ENCODE data around the gene LCK. TPM values are rescaled to one million over a fixed set of nuclear protein-coding genes. Genes with fewer than 3 reads are reported as not detected.

Gene LCK
- total and polyA plus RNA-seq, 3 experiments from 2014 or later = 288 to 937 (median 297) TPM

DNA sequence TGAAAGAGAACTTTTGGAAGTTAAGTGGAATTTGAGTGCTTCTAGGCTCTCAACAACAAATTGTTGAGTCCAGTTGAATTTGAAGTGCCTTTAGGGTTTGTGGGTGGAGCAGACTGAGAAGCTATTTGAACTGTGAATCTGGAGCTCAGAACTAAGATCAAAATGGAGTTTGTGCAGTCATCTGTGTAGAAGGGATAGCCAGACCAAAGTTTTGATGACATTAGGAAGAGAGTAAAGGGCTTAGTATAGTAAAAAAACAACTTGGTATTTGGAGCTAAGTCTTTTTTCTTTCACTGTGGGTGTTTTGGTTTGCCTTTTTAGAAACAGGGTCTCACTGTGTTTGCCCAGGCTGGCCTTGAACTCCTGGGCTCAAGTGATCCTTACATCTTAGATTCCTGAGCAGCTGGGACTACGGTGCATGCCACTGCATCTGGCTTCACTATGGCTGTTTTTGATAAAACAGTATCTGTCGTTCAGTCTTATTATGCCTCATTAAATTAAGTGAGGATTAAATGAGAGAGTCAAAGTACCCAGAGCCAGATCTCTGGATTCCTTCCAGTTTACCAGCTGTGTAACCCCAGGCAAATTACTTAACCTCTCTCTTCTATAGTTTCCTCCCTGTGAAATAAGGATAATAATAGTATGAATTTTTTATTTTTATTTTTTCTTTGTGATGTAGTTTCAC lies 60.8 kb downstream of the LCK start:
- H3K9me3 ChIP-seq (ENCODE audit: low read length) = no peaks in the 10 kb centered on the region
- H3K27ac ChIP-seq (ENCODE audit: low read depth, low read length) = no peak overlapping the region
- H3K36me3 Mint-ChIP-seq = peaks cover 0 to 39% (median 5%) of the 10 kb centered on the region in 3 donors
- H3K27me3 ChIP-seq (ENCODE audit: insufficient read depth, low read length, poor library complexity, severe bottlenecking) = no peaks in the 10 kb centered on the region
- no peaks in the 10 kb centered on the region for H3K9me3 Mint-ChIP-seq
- H3K27ac Mint-ChIP-seq = peak overlapping the region; percentile 31 to 96 (median 69)
- H3K36me3 ChIP-seq (ENCODE audit: insufficient read depth, low read length) = peaks cover 13% of the 10 kb centered on the region
- peaks cover 47% of the 10 kb centered on the region for H3K4me1 ChIP-seq (ENCODE audit: insufficient read depth, low read length)
- H3K4me3 Mint-ChIP-seq = peak overlapping the region in 1 of 7 donors; percentile 3
- DNase-seq = no peak
- H3K4me1 Mint-ChIP-seq = peaks cover 49 to 72% (median 71%) of the 10 kb centered on the region in 3 donors
- POLR2A ChIA-PET = interaction anchor here (1.3 kb wide), 1 partner anchor 10 kb away, joined by 10 read pairs; no protein-coding TSS in a partner anchor
- no peak overlapping the region for H3K4me3 ChIP-seq (ENCODE audit: low read length)
- no peaks in the 10 kb centered on the region for H3K27me3 Mint-ChIP-seq
- CTCF ChIA-PET = interaction anchor here (1.0 to 1.5 kb wide), 2 partner anchors 10 to 64 kb away, joined by 3 to 4 read pairs; no protein-coding TSS in a partner anchor

DNA sequence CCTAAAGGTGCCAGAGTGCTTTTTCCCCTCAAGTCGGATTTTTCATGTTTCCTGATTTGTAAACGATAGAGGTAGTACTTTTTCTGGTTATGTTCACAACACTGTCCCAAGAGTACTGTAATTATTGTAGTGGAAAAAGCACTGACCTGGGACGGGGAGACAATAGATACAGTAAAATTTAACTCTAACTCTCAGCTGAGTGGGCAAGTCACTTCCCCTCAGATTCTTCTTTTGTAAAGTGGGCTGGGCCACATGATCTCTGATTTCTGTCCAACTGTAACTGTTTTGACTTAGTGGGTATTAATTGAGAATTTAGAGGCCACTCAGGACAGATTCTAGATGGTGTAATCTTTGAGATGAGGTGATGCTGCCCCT lies 65.8 kb downstream of the LCK start:
- Mint-ChIP-seq H3K27me3 (no peaks in the 10 kb centered on the region), H3K4me3 (no peak overlapping the region), H3K36me3 (peaks cover 0 to 41% (median 4%) of the 10 kb centered on the region in 3 donors), H3K27ac (peak overlapping the region in 3 of 8 donors; percentile 17 to 76 (median 18)), H3K9me3 (no peaks in the 10 kb centered on the region), H3K4me1 (peaks cover 25 to 44% (median 40%) of the 10 kb centered on the region in 3 donors)
- POLR2A ChIA-PET = interaction anchor here (1.4 kb wide), 1 partner anchor 76 kb away, joined by 3 read pairs; no protein-coding TSS in a partner anchor
- Histone ChIP-seq H3K4me1 (ENCODE audit: insufficient read depth, low read length) (peaks cover 20% of the 10 kb centered on the region), H3K9me3 (ENCODE audit: low read length) (no peaks in the 10 kb centered on the region), H3K4me3 (ENCODE audit: low read length) (no peak overlapping the region), H3K27ac (ENCODE audit: low read depth, low read length) (no peak overlapping the region), H3K27me3 (ENCODE audit: insufficient read depth, low read length, poor library complexity, severe bottlenecking) (no peaks in the 10 kb centered on the region), H3K36me3 (ENCODE audit: insufficient read depth, low read length) (peaks cover 14% of the 10 kb centered on the region)
- DNase-seq = no peak
- CTCF ChIA-PET = interaction anchor here (1.0 kb wide), 1 partner anchor 68 kb away, joined by 3 read pairs; no protein-coding TSS in a partner anchor

DNA sequence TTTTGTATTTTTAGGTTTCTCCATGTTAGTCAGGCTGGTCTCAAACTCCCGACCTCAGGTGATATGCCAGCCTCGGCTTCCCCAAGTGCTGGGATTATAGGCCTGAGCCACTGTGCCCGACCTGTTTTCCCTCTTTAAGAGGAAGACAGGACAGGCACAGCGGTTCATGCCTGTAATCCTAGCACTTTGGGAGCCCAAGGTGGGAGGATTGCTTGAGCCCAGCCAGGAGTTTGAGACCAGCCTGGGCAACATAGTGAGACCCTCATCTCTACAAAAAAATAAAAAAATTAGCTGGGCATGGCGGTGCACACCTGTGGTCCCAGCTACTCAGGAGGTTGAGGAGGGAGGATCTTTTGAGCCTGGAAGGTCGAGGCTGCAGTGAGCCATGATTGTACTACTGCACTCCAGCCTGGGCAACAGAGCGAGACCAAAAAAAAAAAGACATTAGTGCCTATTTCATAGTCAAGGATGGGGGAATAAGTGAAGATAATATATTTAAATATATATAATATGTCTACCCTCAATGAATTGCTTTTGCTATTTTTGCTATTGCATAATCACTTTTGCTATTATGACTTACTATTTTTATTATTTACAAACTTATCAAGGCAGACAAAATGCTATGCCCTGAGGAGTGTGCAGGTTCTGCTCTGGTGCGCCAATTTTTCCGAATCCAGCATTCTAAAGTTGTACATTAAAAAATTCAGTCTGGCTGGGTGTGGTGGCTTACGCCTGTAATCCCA lies 67.2 kb downstream of the LCK start:
- POLR2A ChIA-PET = interaction anchor here (1.4 kb wide), 1 partner anchor 77 kb away, joined by 3 read pairs; no protein-coding TSS in a partner anchor
- Mint-ChIP-seq H3K36me3 (peaks cover 0 to 43% (median 4%) of the 10 kb centered on the region in 3 donors), H3K9me3 (no peaks in the 10 kb centered on the region), H3K27ac (peak overlapping the region in 5 of 8 donors; percentile 15 to 70 (median 50)), H3K27me3 (no peaks in the 10 kb centered on the region), H3K4me1 (peaks cover 34 to 49% (median 48%) of the 10 kb centered on the region in 3 donors), H3K4me3 (no peak overlapping the region)
- no peak for DNase-seq
- CTCF ChIA-PET = no interaction called here
- Histone ChIP-seq H3K27me3 (ENCODE audit: insufficient read depth, low read length, poor library complexity, severe bottlenecking) (no peaks in the 10 kb centered on the region), H3K27ac (ENCODE audit: low read depth, low read length) (no peak overlapping the region), H3K4me3 (ENCODE audit: low read length) (no peak overlapping the region), H3K9me3 (ENCODE audit: low read length) (no peaks in the 10 kb centered on the region), H3K4me1 (ENCODE audit: insufficient read depth, low read length) (peaks cover 32% of the 10 kb centered on the region), H3K36me3 (ENCODE audit: insufficient read depth, low read length) (peaks cover 14% of the 10 kb centered on the region)

DNA sequence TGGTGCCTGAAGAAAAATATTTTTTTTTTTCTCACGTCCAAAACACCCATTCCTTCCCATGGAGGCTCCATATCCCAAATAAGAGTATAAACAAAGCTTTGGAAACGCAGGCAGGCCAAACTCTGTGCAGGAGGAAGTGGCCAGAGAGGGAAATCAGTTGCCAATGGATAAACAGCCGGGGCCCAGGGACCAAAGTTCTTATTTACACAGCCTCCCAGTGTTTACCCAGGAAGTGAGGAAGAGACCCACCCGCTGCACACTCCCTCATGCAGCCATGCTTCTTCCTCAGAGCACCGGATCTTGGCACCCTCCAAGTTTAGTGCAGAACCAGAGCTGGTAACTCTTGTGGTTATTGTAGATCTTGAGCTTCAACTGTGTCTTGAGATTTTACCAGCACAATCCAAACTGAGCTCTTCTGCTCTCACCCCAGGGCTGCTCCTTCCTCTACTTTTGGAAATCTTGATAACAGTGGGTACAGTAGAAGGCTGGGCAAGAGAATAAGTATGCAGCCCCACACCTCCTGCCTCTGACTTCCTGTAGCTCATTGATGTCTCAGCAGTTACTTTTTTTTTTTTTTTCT lies 70.7 kb downstream of the LCK start:
- DNase-seq = peak in 2 of 5 donors; percentile 49 to 52
- no peaks in the 10 kb centered on the region for H3K9me3 ChIP-seq (ENCODE audit: low read length)
- H3K27me3 ChIP-seq (ENCODE audit: insufficient read depth, low read length, poor library complexity, severe bottlenecking) = no peaks in the 10 kb centered on the region
- peaks cover 31 to 52% (median 41%) of the 10 kb centered on the region in 3 donors for H3K4me1 Mint-ChIP-seq
- H3K36me3 Mint-ChIP-seq = peaks cover 3 to 53% (median 9%) of the 10 kb centered on the region in 3 donors
- H3K4me1 ChIP-seq (ENCODE audit: insufficient read depth, low read length) = peaks cover 49% of the 10 kb centered on the region
- peaks cover 22% of the 10 kb centered on the region for H3K36me3 ChIP-seq (ENCODE audit: insufficient read depth, low read length)
- peak overlapping the region; percentile 0 for H3K27ac ChIP-seq (ENCODE audit: low read depth, low read length)
- H3K4me3 ChIP-seq (ENCODE audit: low read length) = peak overlapping the region; percentile 26
- H3K27ac Mint-ChIP-seq = peak overlapping the region; percentile 82 to 98 (median 93)
- POLR2A ChIA-PET = interaction anchor here (0.8 to 1.6 kb wide), 7 partner anchors 10 to 67 kb away, joined by 3 to 28 read pairs (median 5); partner anchors contain the start of genes HDAC1 and MARCKSL1
- no peaks in the 10 kb centered on the region for H3K9me3 Mint-ChIP-seq
- H3K27me3 Mint-ChIP-seq = no peaks in the 10 kb centered on the region
- H3K4me3 Mint-ChIP-seq = peak overlapping the region; percentile 41 to 86 (median 76)
- CTCF ChIA-PET = interaction anchor here (0.6 to 2.0 kb wide), 13 partner anchors 10 to 142 kb away, joined by 3 to 12 read pairs (median 4); partner anchors contain the start of genes HDAC1, MARCKSL1 and TXLNA

DNA sequence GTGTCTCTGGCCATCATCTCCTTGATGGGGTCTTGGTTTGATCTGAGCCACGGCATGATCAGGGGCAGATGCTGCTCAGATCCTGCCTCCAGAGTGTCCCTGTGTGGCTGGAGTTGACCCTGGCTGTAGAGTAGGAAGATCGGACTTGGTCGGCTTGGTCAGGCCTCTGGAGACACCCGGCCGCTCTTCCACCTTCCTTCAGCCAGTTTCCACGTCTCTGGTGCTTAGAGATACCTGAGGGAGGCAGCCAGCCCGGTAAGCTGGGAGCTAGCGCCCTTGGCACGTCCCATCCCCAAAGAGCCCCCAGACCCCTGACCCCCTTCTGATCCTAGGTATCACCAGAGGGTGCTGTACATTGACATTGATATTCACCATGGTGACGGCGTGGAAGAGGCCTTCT lies 76.1 kb downstream of the LCK start:
- Histone ChIP-seq H3K9me3 (ENCODE audit: low read length) (no peaks in the 10 kb centered on the region), H3K27me3 (ENCODE audit: insufficient read depth, low read length, poor library complexity, severe bottlenecking) (no peaks in the 10 kb centered on the region), H3K4me1 (ENCODE audit: insufficient read depth, low read length) (peaks cover 28% of the 10 kb centered on the region), H3K36me3 (ENCODE audit: insufficient read depth, low read length) (peaks cover 64% of the 10 kb centered on the region), H3K4me3 (ENCODE audit: low read length) (no peak overlapping the region), H3K27ac (ENCODE audit: low read depth, low read length) (no peak overlapping the region)
- Mint-ChIP-seq H3K4me1 (peaks cover 17 to 28% (median 21%) of the 10 kb centered on the region in 3 donors), H3K27me3 (peaks cover 0 to 3% of the 10 kb centered on the region in 2 donors), H3K27ac (peak overlapping the region in 1 of 8 donors; percentile 78), H3K4me3 (no peak overlapping the region), H3K36me3 (peaks cover 10 to 80% (median 24%) of the 10 kb centered on the region in 3 donors), H3K9me3 (no peaks in the 10 kb centered on the region)
- DNase-seq = no peak
- CTCF ChIA-PET = no interaction called here
- POLR2A ChIA-PET = no interaction called here

DNA sequence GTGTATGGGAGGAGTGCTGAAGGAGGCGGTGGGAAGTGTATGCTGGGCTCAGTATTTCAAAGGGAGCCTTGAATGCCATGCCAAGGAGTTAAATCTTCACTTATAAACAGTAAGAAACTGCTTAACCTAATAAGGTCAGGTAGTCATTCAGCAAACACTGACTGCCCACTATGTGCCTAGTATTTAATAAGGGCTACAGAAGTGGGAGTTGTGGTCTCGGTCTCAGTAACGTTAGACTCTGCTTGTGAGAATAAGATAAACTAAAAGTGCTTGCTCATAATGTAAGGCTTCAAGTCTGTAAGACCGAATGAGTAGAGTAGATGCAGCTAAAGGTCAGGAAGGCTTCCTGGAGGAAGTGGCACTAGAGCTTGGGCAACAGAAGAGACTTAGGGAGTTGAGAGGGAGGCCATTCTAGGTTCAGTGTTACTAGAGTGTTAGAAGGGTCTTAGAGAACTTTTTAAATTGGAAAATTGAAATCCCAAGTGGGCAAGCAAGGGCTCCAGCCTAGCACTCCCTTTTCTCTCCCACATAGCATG lies 78.9 kb downstream of the LCK start:
- Histone ChIP-seq H3K4me3 (ENCODE audit: low read length) (no peak overlapping the region), H3K36me3 (ENCODE audit: insufficient read depth, low read length) (peaks cover 56% of the 10 kb centered on the region), H3K9me3 (ENCODE audit: low read length) (no peaks in the 10 kb centered on the region), H3K27ac (ENCODE audit: low read depth, low read length) (no peak overlapping the region), H3K4me1 (ENCODE audit: insufficient read depth, low read length) (peaks cover 7% of the 10 kb centered on the region), H3K27me3 (ENCODE audit: insufficient read depth, low read length, poor library complexity, severe bottlenecking) (no peaks in the 10 kb centered on the region)
- POLR2A ChIA-PET = no interaction called here
- no peak for DNase-seq
- CTCF ChIA-PET = no interaction called here
- H3K36me3 Mint-ChIP-seq = peaks cover 9 to 83% (median 25%) of the 10 kb centered on the region in 3 donors
- peaks cover 16 to 24% (median 20%) of the 10 kb centered on the region in 3 donors for H3K4me1 Mint-ChIP-seq
- no peak overlapping the region for H3K4me3 Mint-ChIP-seq
- peak overlapping the region in 5 of 8 donors; percentile 50 to 93 (median 76) for H3K27ac Mint-ChIP-seq
- peaks cover 0 to 5% of the 10 kb centered on the region in 2 donors for H3K27me3 Mint-ChIP-seq
- H3K9me3 Mint-ChIP-seq = no peaks in the 10 kb centered on the region

DNA sequence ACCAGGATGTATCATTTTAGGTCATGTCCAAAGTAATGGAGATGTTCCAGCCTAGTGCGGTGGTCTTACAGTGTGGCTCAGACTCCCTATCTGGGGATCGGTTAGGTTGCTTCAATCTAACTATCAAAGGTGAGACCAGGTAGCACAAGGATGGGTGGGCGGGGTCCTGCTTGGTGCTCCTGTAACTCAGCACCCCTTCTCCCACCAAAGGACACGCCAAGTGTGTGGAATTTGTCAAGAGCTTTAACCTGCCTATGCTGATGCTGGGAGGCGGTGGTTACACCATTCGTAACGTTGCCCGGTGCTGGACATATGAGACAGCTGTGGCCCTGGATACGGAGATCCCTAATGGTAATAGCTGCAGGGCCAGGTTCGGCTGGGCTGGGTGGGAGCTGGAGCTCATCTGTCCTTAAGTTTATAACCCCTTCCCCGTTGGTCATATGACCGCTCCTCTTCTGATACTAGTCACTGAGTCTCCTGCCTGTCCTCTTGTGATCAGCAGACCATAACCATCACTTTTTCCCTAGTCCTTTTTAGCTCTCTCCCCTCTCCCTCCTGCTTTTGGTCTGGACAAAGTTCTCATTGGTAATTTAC lies 79.6 kb downstream of the LCK start:
- Histone ChIP-seq H3K27ac (ENCODE audit: low read depth, low read length) (no peak overlapping the region), H3K9me3 (ENCODE audit: low read length) (no peaks in the 10 kb centered on the region), H3K27me3 (ENCODE audit: insufficient read depth, low read length, poor library complexity, severe bottlenecking) (no peaks in the 10 kb centered on the region), H3K4me1 (ENCODE audit: insufficient read depth, low read length) (peaks cover 8% of the 10 kb centered on the region), H3K36me3 (ENCODE audit: insufficient read depth, low read length) (peaks cover 50% of the 10 kb centered on the region), H3K4me3 (ENCODE audit: low read length) (no peak overlapping the region)
- H3K9me3 Mint-ChIP-seq = no peaks in the 10 kb centered on the region
- DNase-seq = no peak
- peaks cover 0 to 5% of the 10 kb centered on the region in 2 donors for H3K27me3 Mint-ChIP-seq
- ChIA-PET POLR2A (interaction anchor here (0.5 kb wide), 1 partner anchor 95 kb away, joined by 3 read pairs; no protein-coding TSS in a partner anchor), CTCF (no interaction called here)
- peaks cover 7 to 78% (median 19%) of the 10 kb centered on the region in 3 donors for H3K36me3 Mint-ChIP-seq
- H3K4me3 Mint-ChIP-seq = no peak overlapping the region
- H3K4me1 Mint-ChIP-seq = peaks cover 12 to 20% (median 17%) of the 10 kb centered on the region in 3 donors
- no peak overlapping the region for H3K27ac Mint-ChIP-seq

All from CD8-positive, alpha-beta memory T cell (primary cell).